Ishikawa (cell line): ENCODE measurements around the gene SLC17A9.

Experiments
- CREB1 ChIP-seq: IDR thresholded peaks from 2 replicates; pipeline ENCODE4 v1.6.1; 2012; ENCODE audit warnings: low read depth
- EGR1 ChIP-seq: IDR thresholded peaks from 2 replicates; pipeline ENCODE4 v1.6.1; 2012
- EP300 ChIP-seq: IDR thresholded peaks from 2 replicates; pipeline ENCODE4 v1.6.1; 2012; ENCODE audit warnings: borderline replicate concordance
- FOXM1 ChIP-seq: IDR thresholded peaks from 2 replicates; pipeline ENCODE4 v1.6.1; 2012; ENCODE audit warnings: low read depth, borderline replicate concordance
- MAX ChIP-seq: IDR thresholded peaks from 2 replicates; pipeline ENCODE4 v1.6.1; 2012
- NFIC ChIP-seq: IDR thresholded peaks from 2 replicates; pipeline ENCODE4 v1.6.1; 2012
- RAD21 ChIP-seq: IDR thresholded peaks from 2 replicates; pipeline ENCODE4 v1.6.1; 2012; ENCODE audit warnings: low read depth
- REST ChIP-seq: IDR thresholded peaks from 2 replicates; pipeline ENCODE4 v1.6.1; 2012; ENCODE audit warnings: low read depth, mild to moderate bottlenecking
- TAF1 ChIP-seq: IDR thresholded peaks from 2 replicates; pipeline ENCODE4 v1.6.1; 2012; ENCODE audit warnings: low read depth, mild to moderate bottlenecking
- YY1 ChIP-seq: IDR thresholded peaks from 2 replicates; pipeline ENCODE4 v1.6.1; 2012; ENCODE audit warnings: low read depth

GRCh38 chr20:62995898-62996595 lies 43.5 kb downstream of the SLC17A9 start:
- TF ChIP-seq YY1 = no peak
- TF ChIP-seq REST = no peak
- TF ChIP-seq FOXM1 = no peak
- no peak for TF ChIP-seq NFIC
- no peak for TF ChIP-seq EP300
- TF ChIP-seq TAF1 = no peak
- no peak for TF ChIP-seq RAD21
- TF ChIP-seq CREB1 = no peak
- TF ChIP-seq MAX = no peak
- no peak for TF ChIP-seq EGR1
